HuH-7 (cell line): ENCODE measurements around the gene DCUN1D4.
"Not testable (repeated sequence)": the region's sequence is repeated elsewhere in the genome, so short reads cannot be mapped to it uniquely, and the experiment has no call there.

Experiments
- DNase-seq: peaks from one replicate; pipeline ENCODE4 v3.0.0; 2011; ENCODE audit warnings: low spot score

DCUN1D4 gene

GRCh38 chr4:51855270-51855669, 12.3 kb downstream of the DCUN1D4 start:
- DNase-seq, result no peak

- DNase-seq, result no peak
Measured at GRCh38 chr4:51855751-51856150, 12.8 kb downstream of the DCUN1D4 start.

- no peak for DNase-seq
Measured at GRCh38 chr4:51858605-51859202, 15.8 kb downstream of the DCUN1D4 start.

- DNase-seq, result no peak
Measured at GRCh38 chr4:51859476-51860031, 16.6 kb downstream of the DCUN1D4 start.

GRCh38 chr4:51862199-51862598, 19.2 kb downstream of the DCUN1D4 start:
- no peak for DNase-seq

GRCh38 chr4:51862781-51863180, 19.8 kb downstream of the DCUN1D4 start:
- no peak for DNase-seq

GRCh38 chr4:51865717-51866116, 22.8 kb downstream of the DCUN1D4 start:
- DNase-seq, result no peak

- DNase-seq, result no peak
Measured at GRCh38 chr4:51866835-51867234, 23.9 kb downstream of the DCUN1D4 start.

GRCh38 chr4:51867689-51868448, 24.9 kb downstream of the DCUN1D4 start:
- DNase-seq, result no peak

GRCh38 chr4:51868449-51868847, 25.5 kb downstream of the DCUN1D4 start:
- no peak for DNase-seq

- no peak for DNase-seq
Measured at GRCh38 chr4:51870441-51871188, 27.7 kb downstream of the DCUN1D4 start.

- DNase-seq, result peak; percentile 53
Measured at GRCh38 chr4:51872283-51872997, 29.5 kb downstream of the DCUN1D4 start.

- DNase-seq, result no peak
Measured at GRCh38 chr4:51874551-51874950, 31.6 kb downstream of the DCUN1D4 start.

- DNase-seq, result no peak
Measured at GRCh38 chr4:51878431-51878830, 35.5 kb downstream of the DCUN1D4 start.

- no peak for DNase-seq
Measured at GRCh38 chr4:51880016-51880915, 37.3 kb downstream of the DCUN1D4 start.

GRCh38 chr4:51884055-51884454, 41.1 kb downstream of the DCUN1D4 start:
- DNase-seq, result no peak

- DNase-seq, result no peak
Measured at GRCh38 chr4:51884606-51885005, 41.7 kb downstream of the DCUN1D4 start.

- peak; percentile 78 for DNase-seq
Measured at GRCh38 chr4:51885363-51885762, 42.4 kb downstream of the DCUN1D4 start.

- no peak for DNase-seq
Measured at GRCh38 chr4:51890760-51891159, 47.8 kb downstream of the DCUN1D4 start.

- not testable (repeated sequence) for DNase-seq
Measured at GRCh38 chr4:51893402-51893801, 50.4 kb downstream of the DCUN1D4 start.

GRCh38 chr4:51894059-51894645, 51.2 kb downstream of the DCUN1D4 start:
- no peak for DNase-seq
